HK-2 (cell line): ENCODE data around the gene IL1R2.
A peak's percentile ranks its signal among the peaks of the same experiment; 100 is the strongest.

ENCODE experiments used
- DNase-seq: peaks from one replicate; pipeline ENCODE4 v3.0.0-alpha.2; 2018; ENCODE audit not compliant: unreplicated experiment

Gene IL1R2

DNA sequence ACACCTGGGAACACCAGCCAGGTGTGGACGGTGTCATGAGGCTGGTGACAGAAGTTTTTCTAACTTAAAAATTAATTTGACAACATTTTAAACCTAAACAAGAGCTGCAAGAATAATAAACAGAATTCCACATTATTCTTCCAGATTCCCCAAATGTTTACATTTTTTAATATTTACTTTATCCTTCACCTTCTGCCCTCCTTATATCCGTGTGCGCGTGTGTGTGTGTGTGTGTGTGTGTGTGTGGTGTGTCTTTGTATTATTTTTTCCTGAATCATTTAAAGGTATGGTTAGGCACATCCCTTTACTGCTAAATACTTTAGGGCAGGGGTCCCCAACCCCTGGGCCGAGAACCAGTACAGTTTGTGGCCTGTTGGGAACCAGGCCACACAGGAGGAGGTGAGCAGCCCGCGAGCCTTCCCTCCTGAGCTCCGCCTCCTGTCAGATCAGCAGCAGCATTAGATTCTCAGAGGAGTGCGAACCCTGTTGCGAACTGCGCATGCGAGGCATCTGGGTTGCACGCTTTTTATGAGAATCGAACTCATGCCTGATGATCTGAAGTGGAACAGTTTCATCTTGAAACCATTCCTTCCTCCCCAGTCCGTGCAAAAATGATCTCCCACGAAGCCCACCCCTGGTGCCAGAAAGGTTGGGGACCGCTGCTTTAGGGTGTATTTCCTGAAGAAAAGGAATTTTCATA, 16.4 kb upstream of the IL1R2 start:
- no peak for DNase-seq

- DNase-seq = no peak
Measured at GRCh38 chr2:101976891-101977290, 14.9 kb upstream of the IL1R2 start.

DNA sequence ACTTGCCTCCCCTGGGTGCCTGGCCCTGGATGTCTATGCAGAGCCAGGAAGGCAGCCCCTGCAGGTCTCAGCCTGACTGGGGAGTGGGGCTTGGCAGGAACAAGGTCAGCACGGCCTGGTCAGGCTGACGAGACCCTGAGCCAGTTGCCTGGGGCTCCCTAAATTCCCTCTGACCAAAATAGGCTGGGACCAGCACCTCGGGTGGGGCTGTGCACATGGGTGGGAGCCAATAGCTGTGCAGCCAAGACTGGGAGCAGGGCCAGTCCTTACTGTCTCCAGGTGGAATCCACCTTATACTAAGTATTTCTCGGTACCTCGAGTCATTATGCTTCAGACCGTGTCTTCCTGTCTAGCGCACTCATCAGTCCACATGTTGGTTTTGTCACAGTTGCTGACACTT, 11.4 kb upstream of the IL1R2 start:
- no peak for DNase-seq

- no peak for DNase-seq
Measured at GRCh38 chr2:101981066-101981465, 10.7 kb upstream of the IL1R2 start.

DNA sequence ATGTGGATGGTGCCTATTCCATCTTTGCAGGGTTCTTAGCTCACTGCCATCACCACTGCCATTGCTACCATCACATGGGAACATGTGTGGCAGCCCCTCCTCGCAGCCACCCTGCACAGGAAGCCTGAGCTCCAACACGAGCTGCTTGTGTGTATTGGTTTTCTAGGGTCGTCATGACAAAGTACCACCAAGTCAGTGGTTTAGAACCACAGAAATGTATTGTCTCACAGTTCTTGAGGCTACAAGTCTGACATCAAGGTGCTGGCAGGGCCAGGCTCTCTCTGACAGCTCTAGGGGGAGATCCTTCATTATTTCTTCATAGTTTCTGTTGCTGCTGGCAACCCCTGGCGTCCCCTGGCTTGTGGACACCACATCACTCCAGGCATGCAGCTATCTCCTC, 10.3 kb upstream of the IL1R2 start:
- DNase-seq = no peak

DNA sequence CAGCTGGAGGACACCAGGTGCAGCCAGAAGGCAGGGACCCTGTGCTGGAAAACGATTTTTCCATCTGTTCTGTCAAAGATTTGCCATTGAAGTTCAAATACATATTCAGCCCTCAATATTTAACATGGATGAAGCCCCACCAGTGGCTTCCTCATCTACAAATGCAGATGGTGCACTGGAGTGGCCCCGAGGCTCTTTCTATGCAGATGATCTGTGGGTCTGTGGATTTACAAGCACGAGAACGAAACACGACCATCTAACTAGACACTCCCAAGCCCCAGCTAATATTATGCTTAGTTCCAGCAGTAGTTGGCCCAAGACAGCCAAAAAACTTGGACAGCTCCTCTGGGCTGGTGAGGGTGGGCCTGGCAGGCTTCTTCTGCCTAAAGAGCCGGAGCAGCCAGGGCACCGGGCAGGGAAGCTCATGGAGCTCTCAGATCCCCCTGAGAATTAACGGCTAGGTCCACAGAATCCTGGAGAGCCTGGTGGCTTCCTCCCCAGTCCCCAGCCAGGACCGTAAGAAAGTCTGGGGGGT, 9.2 kb upstream of the IL1R2 start:
- DNase-seq = no peak

GRCh38 chr2:101983486-101983885, 8.3 kb upstream of the IL1R2 start:
- peak; percentile 56 for DNase-seq

DNA sequence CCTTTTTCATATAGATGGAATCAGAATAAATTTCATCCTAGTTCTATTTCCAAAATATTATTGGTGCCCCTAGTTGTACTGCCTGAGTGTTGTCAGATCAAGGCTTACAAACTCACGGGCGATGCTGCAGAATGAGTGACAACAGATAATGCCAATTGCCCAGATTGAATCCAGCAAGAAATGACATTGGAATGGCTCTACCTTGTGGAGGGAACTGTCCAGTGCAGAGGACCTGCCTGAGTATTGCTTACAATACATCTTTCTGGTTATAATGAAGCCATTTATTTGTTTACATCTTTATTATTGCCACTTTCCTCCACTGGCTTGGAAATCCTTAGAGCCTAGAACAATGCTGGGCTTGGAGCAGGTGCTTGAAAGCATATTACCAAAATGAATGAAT, 7.8 kb upstream of the IL1R2 start:
- no peak for DNase-seq

- no peak for DNase-seq
Measured at GRCh38 chr2:101984656-101985055, 7.1 kb upstream of the IL1R2 start.

GRCh38 chr2:101985101-101985792, 6.5 kb upstream of the IL1R2 start:
- DNase-seq = no peak

GRCh38 chr2:101985793-101986164, 6.0 kb upstream of the IL1R2 start:
- DNase-seq = no peak

GRCh38 chr2:101986376-101986775, 5.4 kb upstream of the IL1R2 start:
- no peak for DNase-seq

DNA sequence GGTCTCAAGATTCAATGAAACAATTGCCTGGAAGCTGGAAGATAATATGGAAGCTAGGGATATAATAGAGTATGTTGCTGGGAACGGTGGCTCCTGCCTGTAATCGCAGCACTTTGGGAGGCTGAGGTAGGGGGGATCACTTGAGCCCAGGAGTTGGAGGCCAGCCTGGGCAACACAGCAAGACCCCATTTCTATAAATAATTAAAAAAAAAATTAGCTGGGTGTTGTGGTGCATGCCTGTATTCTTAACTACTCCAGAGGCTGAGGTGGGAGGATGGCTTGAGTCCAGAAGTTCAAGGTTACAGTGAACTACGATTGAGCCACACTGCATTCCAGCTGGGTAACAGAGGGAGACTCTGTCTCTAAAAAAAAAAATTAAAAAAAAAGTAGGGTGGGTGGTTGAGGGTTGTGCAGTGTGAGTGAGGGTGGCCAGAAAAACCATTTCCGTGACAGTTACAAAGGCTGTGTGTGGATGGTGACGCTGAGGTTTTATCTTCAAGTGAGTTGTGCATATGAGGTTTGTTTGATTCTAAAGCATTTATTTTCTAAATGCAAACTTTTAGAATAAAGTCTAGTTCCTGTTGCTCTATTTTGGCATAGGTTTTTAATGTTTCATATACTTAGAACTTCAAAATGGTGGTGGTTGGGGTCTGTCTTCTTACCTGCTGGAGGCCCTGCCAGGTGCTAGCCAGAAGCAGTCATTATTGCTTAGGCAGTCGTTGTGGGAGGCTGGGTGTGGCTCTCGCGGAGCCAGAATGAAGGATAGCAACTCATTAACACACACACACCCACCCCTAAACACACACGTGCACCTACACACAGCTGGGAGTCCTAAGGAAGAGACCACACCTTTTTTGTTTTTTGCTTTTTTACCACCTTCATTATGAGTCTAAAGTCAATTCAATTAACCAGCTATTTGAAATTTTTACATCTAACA, 4.7 kb upstream of the IL1R2 start:
- DNase-seq = no peak

DNA sequence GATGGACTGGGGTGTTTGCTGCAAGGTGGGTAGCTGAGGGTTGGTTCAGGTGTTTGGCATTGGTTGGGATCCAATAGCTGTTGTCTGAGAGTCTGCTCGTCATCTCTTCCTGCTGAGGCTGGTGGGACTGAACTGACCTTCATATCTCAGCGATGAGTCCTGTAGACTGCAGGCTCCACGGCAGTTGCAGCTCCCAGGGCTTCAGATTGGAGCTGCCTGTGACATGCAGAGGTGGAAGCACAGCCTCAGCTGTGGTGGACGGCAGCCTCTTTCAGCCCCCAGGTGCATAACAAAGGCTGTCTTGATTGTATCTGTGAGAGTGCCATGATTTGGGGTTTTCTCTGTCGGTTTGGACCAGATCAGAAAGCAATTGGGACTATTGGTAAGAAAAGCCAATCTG, 3.9 kb upstream of the IL1R2 start:
- DNase-seq = no peak

DNA sequence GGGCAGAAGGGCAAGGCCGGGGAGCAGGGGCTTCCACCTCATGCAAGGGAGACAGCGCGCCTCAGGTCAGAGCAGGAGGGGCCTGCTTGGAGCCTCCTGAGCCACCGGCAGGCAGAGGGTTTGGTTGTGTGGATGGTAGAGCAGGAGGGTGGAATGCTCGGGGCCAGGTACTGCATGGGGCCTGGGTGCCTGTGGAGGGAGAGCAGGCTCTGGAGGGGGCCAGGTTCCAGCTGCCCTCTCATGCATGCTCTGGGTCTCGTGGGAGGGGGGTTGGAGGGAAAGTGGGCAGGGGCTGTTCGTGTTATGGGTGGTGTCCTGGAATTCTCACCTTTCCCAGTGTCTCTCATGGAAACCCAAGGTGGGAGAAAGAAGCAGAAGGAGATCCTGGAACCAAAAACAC, 3.2 kb upstream of the IL1R2 start:
- DNase-seq = no peak

GRCh38 chr2:101989740-101990460, 1.9 kb upstream of the IL1R2 start:
- DNase-seq = no peak

- DNase-seq = no peak
Measured at GRCh38 chr2:101993772-101994171, 2.0 kb downstream of the IL1R2 start.

DNA sequence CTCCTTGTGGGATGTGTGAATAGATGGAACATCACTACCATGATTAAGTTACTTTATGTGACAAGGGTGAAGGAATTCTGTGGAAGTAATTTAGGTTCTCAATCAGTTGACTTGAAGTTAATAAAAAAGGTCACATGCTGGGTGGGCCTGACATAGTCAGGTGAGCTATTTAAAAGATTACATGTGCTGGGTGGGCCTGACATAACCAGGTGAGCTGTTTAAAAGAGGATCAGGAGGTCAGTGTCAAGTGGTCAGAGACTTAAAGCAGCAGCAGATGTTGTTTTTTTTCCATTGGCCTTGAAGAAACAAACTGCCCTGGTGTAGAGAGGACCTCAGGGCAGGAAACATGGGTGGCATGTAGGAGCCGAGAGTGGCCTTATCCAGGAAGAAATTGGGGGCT, 3.3 kb downstream of the IL1R2 start:
- DNase-seq = no peak

DNA sequence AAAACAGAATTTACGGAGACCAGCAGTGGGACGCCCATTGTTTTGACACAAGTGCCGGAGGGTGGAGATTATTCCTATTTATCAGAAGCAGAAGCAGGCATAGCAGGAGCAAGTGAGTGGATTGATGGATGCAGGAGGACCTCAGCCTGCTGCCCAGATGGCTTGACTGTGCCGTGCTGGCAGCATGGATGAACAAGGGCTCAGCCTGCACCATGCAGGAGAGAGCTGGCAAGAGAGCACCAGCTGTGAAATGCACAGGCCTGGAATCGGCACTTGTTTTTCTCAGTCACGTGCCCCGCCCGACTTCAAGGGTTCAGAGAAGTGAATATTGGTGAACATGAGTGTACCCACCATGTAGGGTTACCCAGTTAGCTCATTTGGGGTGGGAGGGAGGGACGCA, 4.0 kb downstream of the IL1R2 start:
- no peak for DNase-seq

GRCh38 chr2:101998556-101998895, 6.8 kb downstream of the IL1R2 start:
- DNase-seq = no peak

GRCh38 chr2:101998896-101999789, 7.4 kb downstream of the IL1R2 start:
- peak; percentile 29 for DNase-seq
